ENCODE results near the gene GNAI3. TPM values are rescaled to one million over a fixed set of nuclear protein-coding genes. Genes with fewer than 3 reads are reported as not detected.
A peak's percentile ranks its signal among the peaks of the same experiment; 100 is the strongest.

Gene GNAI3
- total and polyA plus RNA-seq, 2 of the 13 experiments (the other 11 are each of a cell fraction or from before 2014, with no cell fraction given), result 4.3 to 9.0 TPM

DNA sequence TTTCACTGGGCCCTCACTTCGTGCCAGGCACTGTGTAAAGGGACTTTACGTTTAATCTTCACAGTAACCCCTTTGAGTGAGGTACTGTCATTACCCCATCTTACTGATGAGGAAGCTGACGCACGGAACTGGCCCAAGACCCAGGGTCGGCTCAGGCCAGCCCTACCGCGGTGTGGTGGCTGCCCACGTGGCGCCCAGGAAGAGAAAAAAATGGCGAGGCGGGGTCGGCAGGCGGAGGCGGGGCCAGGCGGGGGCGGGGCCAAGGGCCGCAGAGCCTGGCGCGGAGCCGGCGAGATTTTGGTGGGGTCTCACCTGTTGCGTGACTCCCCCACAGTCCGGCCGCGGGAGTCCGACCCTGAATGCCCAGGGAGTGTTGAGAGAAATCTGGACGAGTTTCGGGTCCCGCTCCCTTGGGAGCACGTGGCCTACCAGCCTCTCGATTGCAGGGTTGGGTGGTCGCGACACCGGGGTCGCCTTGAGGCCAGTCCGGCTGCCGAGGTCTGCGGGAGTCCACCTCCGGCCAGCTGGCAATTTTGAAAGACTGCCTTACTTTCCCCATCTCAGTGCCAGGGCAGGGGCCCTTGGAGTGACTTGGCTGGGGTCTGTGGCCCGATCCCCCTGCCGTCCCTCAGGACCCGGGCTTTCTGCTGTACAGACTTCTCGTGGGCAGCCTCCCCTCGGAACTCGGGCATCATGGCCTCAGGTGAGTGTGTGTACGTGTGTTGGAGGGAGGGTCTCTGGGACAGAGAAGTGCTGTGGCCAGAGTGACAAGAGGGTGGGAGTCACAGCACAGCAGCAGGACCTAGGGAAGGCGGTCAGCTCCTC is 71.4 kb downstream of the GNAI3 start, which contains the start of the genes AMPD2 and GNAT2 (continued):
- TF ChIP-seq, protein P1, sequence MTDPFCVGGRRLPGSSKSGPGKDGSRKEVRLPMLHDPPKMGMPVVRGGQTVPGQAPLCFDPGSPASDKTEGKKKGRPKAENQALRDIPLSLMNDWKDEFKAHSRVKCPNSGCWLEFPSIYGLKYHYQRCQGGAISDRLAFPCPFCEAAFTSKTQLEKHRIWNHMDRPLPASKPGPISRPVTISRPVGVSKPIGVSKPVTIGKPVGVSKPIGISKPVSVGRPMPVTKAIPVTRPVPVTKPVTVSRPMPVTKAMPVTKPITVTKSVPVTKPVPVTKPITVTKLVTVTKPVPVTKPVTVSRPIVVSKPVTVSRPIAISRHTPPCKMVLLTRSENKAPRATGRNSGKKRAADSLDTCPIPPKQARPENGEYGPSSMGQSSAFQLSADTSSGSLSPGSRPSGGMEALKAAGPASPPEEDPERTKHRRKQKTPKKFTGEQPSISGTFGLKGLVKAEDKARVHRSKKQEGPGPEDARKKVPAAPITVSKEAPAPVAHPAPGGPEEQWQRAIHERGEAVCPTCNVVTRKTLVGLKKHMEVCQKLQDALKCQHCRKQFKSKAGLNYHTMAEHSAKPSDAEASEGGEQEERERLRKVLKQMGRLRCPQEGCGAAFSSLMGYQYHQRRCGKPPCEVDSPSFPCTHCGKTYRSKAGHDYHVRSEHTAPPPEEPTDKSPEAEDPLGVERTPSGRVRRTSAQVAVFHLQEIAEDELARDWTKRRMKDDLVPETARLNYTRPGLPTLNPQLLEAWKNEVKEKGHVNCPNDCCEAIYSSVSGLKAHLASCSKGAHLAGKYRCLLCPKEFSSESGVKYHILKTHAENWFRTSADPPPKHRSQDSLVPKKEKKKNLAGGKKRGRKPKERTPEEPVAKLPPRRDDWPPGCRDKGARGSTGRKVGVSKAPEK (CRISPR knock-in tag; IDR thresholded peaks at IDR 0.05; ENCODE audit: borderline replicate concordance), result 0 out of 2 replicates have a peak, but pooled peaks have one; percentile 23
- no peak; the same call in 1 of the 2 replicates for TF ChIP-seq ELF4 (CRISPR knock-in tag; IDR thresholded peaks at IDR 0.05; ENCODE audit: borderline replicate concordance)
- TF ChIP-seq, protein P2, sequence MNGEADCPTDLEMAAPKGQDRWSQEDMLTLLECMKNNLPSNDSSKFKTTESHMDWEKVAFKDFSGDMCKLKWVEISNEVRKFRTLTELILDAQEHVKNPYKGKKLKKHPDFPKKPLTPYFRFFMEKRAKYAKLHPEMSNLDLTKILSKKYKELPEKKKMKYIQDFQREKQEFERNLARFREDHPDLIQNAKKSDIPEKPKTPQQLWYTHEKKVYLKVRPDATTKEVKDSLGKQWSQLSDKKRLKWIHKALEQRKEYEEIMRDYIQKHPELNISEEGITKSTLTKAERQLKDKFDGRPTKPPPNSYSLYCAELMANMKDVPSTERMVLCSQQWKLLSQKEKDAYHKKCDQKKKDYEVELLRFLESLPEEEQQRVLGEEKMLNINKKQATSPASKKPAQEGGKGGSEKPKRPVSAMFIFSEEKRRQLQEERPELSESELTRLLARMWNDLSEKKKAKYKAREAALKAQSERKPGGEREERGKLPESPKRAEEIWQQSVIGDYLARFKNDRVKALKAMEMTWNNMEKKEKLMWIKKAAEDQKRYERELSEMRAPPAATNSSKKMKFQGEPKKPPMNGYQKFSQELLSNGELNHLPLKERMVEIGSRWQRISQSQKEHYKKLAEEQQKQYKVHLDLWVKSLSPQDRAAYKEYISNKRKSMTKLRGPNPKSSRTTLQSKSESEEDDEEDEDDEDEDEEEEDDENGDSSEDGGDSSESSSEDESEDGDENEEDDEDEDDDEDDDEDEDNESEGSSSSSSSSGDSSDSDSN (CRISPR knock-in tag; IDR thresholded peaks at IDR 0.05), result no peak; the same call in 1 of the 2 replicates
- peak; percentile 19; the same call in 1 of the 2 replicates for TF ChIP-seq FOXC1 (CRISPR knock-in tag; IDR thresholded peaks at IDR 0.05; ENCODE audit: borderline replicate concordance)
- TF ChIP-seq RAD21 (CRISPR knock-in tag; IDR thresholded peaks at IDR 0.05), result no peak
- TF ChIP-seq PHF8 (CRISPR knock-in tag; IDR thresholded peaks at IDR 0.05), result peak; percentile 68; the same call in 1 of the 2 replicates
- peak; percentile 95 for TF ChIP-seq DMAP1 (CRISPR knock-in tag; IDR thresholded peaks at IDR 0.05)
- TF ChIP-seq, protein P3, sequence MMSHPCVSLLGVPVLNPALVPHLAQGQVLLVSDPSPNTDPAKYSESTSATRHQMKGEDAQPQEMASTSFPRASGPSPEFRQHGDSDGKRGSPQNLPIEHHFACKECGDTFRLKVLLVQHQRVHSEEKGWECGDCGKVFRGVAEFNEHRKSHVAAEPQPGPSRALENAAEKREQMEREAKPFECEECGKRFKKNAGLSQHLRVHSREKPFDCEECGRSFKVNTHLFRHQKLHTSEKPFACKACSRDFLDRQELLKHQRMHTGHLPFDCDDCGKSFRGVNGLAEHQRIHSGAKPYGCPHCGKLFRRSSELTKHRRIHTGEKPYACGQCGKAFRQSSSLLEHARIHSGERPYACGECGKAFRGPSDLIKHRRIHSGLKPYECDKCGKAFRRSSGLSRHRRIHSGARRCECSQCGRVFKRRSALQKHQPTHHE (CRISPR knock-in tag; IDR thresholded peaks at IDR 0.05; ENCODE audit: borderline replicate concordance), result peak; percentile 68; the same call in 1 of the 2 replicates
- TF ChIP-seq POLR2AphosphoS5 (IDR thresholded peaks at IDR 0.05; ENCODE audit: low read depth, low read length), result peak; percentile 76
- TF ChIP-seq ZNF496 (CRISPR knock-in tag; IDR thresholded peaks at IDR 0.05; ENCODE audit: insufficient replicate concordance), result no peak
- no peak for TF ChIP-seq REXO4 (CRISPR knock-in tag; IDR thresholded peaks at IDR 0.05; ENCODE audit: borderline replicate concordance)
- no peak for TF ChIP-seq EP300 (IDR thresholded peaks at IDR 0.05; ENCODE audit: low read depth in 2 of 2, low read length in 2 of 2)
- TF ChIP-seq EP300 (CRISPR knock-in tag; IDR thresholded peaks at IDR 0.05; ENCODE audit: borderline replicate concordance), result no peak
- TF ChIP-seq ISX (CRISPR knock-in tag; conservative IDR thresholded peaks at IDR 0.05), result 0 out of 2 replicates have a peak, but pooled peaks have one; percentile 68
- TF ChIP-seq ZNF17 (CRISPR knock-in tag; IDR thresholded peaks at IDR 0.05), result no peak
- peak; percentile 70 for TF ChIP-seq POLR2G (IDR thresholded peaks at IDR 0.05; ENCODE audit: low read depth, low read length)
- 0 out of 2 replicates have a peak, but pooled peaks have one; percentile 13 for TF ChIP-seq ZNF563 (CRISPR knock-in tag; IDR thresholded peaks at IDR 0.05)
- no peak for TF ChIP-seq ZNF550 (CRISPR knock-in tag; IDR thresholded peaks at IDR 0.05; ENCODE audit: borderline replicate concordance)
- 0 out of 2 replicates have a peak, but pooled peaks have one; percentile 58 for TF ChIP-seq ZFP1 (CRISPR knock-in tag; IDR thresholded peaks at IDR 0.05)
- TF ChIP-seq TAF1 (CRISPR knock-in tag; IDR thresholded peaks at IDR 0.05), result peak; percentile 79
- TF ChIP-seq, protein P4, sequence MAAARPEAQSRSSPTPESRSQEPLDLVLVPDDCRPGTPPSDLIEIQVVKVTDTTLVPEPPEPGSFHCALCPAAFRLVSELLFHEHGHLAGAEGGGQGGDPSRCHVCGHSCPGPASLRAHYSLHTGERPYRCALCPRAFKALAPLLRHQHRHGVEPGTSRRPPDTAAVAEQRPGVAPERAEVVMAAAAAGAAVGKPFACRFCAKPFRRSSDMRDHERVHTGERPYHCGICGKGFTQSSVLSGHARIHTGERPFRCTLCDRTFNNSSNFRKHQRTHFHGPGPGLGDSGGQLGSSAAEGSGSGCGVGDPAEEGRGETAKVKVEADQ (CRISPR knock-in tag; IDR thresholded peaks at IDR 0.05; ENCODE audit: borderline replicate concordance), result peak; percentile 50; the same call in 1 of the 2 replicates
